Measurements from ENCODE around the gene SLC25A6. TPM values are rescaled to one million over a fixed set of nuclear protein-coding genes. Genes with fewer than 3 reads are reported as not detected.
"Not testable (repeated sequence)": the region's sequence is repeated elsewhere in the genome, so short reads cannot be mapped to it uniquely, and the experiment has no call there.

The SLC25A6 gene
- polyA plus RNA-seq, 4 donors = 503 to 757 (median 533) TPM

DNA sequence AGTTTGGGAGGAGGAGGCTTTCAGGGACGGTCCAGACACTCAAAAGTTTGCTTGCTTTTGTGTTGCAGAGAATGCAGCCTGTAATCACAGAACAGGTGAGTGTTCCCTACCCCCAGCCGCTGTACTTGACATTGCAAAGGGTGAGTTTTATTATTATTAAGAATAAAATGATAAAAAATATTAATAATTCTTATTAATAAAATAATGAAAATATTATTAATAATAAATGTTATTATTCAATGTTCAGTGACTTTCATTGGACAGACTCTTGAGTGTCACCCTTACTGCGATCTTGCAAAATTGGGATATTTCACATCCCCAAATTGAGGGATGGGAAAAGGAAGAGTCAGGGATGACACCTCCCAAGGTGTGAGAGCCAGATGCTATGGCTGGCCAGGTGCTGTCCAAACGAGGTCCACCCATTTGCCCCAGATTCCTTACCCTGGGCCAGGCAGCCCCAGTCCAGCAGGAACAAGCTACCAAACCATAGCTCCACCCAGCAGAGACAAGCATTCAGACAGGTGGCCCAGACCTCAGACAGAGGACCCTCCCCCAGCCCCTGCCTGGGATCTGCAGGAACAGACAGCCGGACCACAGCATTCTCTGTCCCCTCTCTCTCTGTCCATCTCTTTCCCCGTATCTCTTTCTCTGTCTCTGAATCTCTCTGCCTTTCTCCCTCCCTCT is 33.0 kb downstream of the SLC25A6 start:
- DNase-seq (ENCODE audit: low read depth in 4 of 4, low spot score in 3 of 4) = no peak

DNA sequence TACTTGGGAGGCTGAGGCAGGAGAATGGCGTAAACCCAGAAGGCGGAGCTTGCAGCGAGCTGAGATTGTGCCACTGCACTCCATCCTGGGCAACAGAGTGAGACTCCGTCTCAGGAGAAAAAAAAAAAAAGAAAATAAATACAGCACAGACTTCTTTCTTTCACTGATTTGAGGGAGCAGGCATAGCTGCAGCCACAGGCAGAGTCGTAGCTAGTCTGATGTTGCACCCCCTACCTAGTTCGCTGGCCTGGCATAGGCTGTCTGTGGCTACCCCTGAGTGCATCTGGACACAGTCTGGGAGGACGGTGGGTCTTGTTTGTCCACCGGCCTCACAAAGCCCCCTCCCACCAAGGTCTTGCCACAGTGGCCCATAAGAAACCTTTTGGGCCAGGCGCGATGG is 33.9 kb downstream of the SLC25A6 start:
- no peak for DNase-seq (ENCODE audit: low read depth in 4 of 4, low spot score in 3 of 4)

DNA sequence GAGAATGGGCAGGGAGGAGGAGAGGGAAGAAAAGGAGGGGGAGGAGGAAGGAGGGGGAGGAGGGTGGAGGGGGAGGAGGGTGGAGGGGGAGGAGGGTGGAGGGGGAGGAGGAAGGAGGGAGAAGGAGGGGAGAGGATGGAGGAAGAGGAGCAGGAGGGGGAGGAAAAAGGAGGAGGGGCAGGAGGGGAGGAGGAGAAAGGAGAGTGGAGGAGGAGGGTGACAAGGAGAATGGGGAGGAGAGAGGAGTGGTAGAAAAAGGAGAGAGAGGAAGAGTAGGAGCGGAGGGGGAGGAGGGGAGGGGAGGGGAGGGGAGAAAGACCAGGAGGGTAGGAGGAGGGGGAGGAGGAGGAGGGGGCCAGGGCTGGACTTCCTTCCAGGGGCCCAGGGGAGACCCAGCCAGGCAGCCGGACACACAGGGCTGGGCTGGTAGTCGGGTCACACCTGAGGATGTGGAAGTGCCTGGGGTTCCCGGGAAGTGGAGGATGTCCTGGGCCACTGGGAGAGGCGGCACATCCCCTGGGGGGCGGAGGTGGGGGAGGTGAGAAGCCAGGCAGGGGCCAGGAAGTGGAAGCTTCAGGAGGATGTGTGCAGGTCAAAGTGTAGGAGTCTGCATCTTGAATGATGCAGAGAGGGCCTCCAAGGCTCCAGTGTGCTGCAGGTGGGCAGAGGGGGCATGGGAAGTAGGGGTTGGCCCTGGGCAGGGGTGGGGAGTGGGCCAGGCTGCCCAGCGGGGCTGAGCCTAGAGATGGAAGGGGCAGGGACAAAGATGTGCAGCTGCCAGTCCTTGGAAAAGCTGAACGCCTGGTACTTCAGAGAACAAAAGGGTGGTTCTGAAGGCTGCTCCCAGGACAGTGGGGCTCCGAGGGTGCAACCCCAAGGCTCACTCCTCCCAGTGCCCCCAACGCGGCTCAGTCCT is 36.5 kb downstream of the SLC25A6 start:
- DNase-seq (ENCODE audit: low read depth in 4 of 4, low spot score in 3 of 4) = no peak

DNA sequence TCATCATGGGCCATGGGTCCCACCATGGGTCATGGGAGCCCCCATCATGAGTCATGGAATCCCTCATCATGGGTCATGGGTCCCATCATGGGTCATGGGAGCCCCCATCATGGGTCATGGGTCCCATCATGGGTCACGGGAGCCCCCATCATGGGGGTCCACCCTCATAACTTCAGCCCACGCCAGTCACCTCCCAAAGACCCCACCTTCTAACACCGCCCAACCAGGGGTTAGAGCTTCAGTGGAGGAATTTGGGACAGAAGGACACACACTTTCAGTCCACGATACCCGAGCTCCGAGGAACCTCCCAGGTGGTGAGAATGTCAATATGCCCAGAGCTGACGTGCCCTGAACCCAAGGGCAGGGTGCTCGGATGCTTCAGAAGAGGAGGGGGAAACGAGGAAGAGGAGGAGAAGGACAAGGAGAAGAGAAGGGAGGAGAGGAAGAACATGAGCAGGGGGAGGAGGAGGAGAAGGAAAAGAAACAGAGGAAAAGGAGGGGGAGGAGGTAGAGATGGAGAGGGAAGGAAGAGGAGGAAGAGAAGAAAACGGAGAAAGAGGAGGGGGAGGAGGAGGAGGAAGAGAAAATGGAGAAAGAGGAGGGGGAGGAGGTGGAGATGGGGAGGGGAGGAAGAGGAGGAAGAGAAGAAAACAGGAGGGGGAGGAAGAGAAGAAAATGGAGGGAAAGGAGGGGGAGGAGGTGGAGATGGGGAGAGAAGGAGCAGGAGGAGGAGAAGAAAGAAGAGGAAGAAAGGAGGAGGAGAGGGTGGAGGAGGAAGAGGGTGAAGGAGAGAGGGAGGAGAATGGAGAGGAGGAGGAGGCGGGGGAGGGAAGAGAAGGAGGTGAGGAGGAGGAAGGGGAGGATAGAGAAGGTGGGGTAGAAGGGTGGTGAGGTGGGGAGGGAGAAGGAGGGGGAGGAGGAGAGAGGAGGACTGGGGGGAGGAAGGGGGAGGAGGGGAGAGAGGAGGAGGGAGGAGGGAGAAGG is 37.6 kb downstream of the SLC25A6 start:
- no peak for DNase-seq (ENCODE audit: low read depth in 4 of 4, low spot score in 3 of 4)

DNA sequence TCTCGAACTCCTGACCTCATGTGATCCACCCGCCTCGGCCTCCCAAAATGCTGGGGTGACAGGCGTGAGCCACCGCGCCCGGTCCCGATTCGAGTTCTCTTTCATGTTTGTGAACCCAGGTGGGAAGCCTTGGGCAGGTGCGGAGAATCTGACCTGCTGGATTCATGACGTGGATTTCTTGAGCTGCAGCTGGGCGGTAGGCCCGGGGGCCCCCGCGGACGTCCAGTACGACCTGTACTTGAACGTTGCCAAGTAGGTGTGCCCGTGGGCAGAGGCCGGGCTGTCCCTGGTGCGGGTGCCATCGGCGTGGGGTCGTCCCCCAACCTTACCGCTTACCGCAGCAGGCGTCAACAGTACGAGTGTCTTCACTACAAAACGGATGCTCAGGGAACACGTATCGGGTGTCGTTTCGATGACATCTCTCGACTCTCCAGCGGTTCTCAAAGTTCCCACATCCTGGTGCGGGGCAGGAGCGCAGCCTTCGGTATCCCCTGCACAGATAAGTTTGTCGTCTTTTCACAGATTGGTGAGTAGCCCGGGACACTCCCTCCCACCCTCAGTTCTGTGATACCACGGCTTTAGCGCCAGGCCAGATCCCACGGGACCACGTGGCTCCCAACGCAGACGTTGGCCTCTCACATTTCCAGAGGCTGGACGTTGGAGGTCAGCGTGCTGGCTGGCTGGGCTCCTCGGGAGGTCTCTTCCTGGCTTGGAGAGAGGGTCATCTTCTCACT is 39.8 kb downstream of the SLC25A6 start:
- DNase-seq (ENCODE audit: low read depth in 4 of 4, low spot score in 3 of 4) = no peak

DNA sequence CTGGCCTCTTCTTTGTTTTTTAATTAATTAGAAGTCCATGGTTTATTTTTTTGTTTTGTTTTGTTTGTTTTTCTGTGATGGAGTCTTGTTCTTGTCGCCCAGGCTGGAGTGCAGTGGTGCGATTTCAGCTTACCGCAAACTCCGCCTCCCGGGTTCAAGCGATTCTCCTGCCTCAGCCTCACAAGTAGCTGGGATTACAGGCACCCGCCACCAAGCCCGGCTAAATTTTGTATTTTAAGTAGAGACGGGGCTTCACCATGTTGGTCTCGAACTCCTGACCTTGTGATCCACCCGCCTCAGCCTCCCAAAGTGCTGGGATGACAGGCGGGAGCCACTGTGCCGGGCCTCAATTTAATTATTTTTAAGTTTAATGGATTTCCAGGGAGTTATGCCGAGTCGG is 42.3 kb downstream of the SLC25A6 start:
- not testable (repeated sequence) for DNase-seq (ENCODE audit: low read depth in 4 of 4, low spot score in 3 of 4)

DNA sequence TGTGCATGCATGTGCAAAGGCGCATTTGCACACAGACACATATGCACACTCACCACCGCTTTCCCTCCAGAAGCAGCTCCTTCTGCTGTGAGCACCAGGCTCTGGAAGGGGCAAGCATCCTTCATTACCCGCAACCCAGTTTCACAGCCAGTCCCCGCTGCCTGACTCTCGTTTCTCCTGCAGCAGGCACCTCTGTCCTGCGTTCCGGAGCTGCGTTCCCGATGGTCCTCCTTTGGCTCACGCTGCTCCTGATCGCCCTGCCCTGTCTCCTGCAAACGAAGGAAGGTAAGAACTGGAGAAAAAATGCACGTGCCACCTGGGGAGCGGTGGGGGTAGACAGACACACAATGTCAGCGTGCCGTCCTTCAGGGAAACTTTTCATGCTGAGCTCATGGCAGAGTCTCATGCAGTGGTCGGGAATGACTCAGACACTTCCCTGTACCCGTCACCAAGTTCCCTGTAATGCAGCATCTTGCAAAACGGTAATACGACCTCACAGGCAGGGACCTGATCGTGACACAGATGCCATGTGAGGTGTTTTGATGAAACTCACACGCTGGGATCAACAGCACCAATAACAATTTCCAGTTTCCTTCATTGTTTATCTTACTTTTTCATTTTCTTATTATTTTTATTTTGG is 50.2 kb downstream of the SLC25A6 start:
- DNase-seq (ENCODE audit: low read depth in 4 of 4, low spot score in 3 of 4) = no peak

DNA sequence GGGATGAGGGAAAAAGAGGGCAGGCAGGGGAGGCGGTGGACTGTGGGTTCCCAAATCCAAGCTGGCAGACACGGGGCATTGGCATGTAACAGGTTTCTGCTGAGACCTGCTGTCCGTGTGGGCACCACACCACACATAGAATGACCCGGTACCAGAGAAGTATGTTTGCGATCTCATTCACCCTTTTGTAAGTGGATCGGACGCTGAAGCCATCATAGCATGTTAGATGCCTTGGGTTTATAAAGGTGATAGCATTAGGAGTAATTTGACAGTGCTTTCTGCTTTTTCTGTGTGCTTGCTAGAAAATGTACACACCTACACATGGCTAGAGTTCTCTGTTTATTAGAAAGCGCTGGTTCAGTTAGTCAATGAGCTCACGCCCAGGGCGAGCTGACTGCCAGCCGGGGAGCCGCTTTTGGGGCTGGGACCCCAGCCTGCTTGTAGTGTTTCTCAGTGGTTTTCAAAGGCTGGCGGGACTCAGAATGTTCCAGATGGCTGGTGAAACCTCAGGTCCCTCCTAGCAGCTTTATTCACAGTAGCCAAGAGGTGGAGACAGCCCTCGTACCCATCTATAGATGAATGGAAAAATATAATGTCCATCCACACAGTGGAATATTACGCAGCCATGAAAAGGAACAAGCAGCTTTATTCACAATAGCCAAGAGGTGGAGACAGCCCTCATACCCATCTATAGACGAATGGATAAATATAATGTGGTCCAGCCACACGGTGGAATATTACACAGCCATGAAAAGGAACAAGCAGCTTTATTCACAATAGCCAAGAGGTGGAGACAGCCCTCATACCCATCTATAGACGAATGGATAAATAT is 54.7 kb downstream of the SLC25A6 start:
- DNase-seq (ENCODE audit: low read depth in 4 of 4, low spot score in 3 of 4) = no peak

DNA sequence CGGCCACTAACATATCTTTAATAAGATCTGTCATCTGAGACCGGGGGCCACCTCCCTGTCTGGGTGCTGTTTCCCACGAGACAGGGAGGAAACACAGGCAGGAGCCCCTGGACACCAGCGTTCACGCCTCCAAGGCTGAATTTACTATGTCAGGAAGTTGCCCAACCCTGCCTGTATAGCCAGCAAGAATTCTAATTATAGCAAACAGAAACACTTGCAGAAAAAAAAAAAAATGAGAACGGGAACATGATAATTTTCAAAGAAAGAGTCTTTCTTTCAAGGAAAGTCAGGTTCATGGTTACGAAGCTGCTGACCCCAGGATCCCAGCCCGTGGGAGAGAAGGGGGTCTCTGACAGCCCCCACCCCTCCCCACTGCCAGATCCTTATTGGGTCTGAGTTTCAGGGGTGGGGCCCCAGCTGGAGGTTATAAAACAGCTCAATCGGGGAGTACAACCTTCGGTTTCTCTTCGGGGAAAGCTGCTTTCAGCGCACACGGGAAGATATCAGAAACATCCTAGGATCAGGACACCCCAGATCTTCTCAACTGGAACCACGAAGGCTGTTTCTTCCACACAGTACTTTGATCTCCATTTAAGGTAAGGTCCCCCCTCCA is 55.5 kb downstream of the SLC25A6 start, which contains the start of gene IL3RA:
Gene IL3RA, plus strand, starts transcription at position 455 of the 613 bp plus-strand sequence. CDS start 4,981 bp downstream, outside the sequence.
- no peak for DNase-seq (ENCODE audit: low read depth in 4 of 4, low spot score in 3 of 4)

Other genes with a start within 250 kb of the SLC25A6 start
- under 1 TPM in 1 of 4 donors, not detected in 3; 0.09 TPM for gene CRLF2, start 179.5 kb downstream of the SLC25A6 start, polyA plus RNA-seq (ENCODE audit: insufficient read length in 4 of 4)
- 1 to 10 TPM; 2.3 to 3.6 (median 2.5) TPM for gene CSF2RA, start 123.3 kb downstream of the SLC25A6 start, polyA plus RNA-seq (ENCODE audit: insufficient read length in 4 of 4)
- 10 to 100 TPM; 10.4 to 13.6 (median 11.5) TPM for gene IL3RA, start 55.3 kb downstream of the SLC25A6 start, polyA plus RNA-seq (ENCODE audit: insufficient read length in 4 of 4)
- 10 to 100 TPM; 35.1 to 51.5 (median 41.8) TPM for gene ASMTL, start 60.8 kb upstream of the SLC25A6 start, polyA plus RNA-seq (ENCODE audit: insufficient read length in 4 of 4)
- gene P2RY8, start 145.1 kb upstream of the SLC25A6 start, polyA plus RNA-seq (ENCODE audit: insufficient read length in 4 of 4) = 1 to 10 TPM; 1.1 to 1.7 (median 1.3) TPM
- 10 to 100 TPM; 42.8 to 56.5 (median 45.6) TPM for gene AKAP17A, start 199.5 kb upstream of the SLC25A6 start, polyA plus RNA-seq (ENCODE audit: insufficient read length in 4 of 4)
- under 1 TPM in 1 of 4 donors, not detected in 3; 0.08 TPM for gene ASMT, start 222.9 kb upstream of the SLC25A6 start, polyA plus RNA-seq (ENCODE audit: insufficient read length in 4 of 4)